HG02588 (cell line): ENCODE measurements around the gene GIT1.

Experiments
- ATAC-seq: cut with Tn5 transposase; IDR thresholded peaks from one replicate; pipeline ENCODE4 v1.9.1; 2021; ENCODE audit warnings: mild to moderate bottlenecking, moderate library complexity; ENCODE audit not compliant: unreplicated experiment

Gene GIT1

GRCh38 chr17:29581583-29582253 lies 7.7 kb downstream of the GIT1 start:
- ATAC-seq, result no peak

GRCh38 chr17:29579866-29580771 lies 9.3 kb downstream of the GIT1 start:
- ATAC-seq, result peak; percentile 78

- no peak for ATAC-seq
These were observed 10.6 kb downstream of the GIT1 start for GRCh38 chr17:29578626-29579485.

- ATAC-seq, result no peak
These were observed 11.8 kb downstream of the GIT1 start for GRCh38 chr17:29577385-29578211.

GRCh38 chr17:29577001-29577370 lies 12.5 kb downstream of the GIT1 start:
- ATAC-seq, result no peak

- ATAC-seq, result no peak
These were observed 13.0 kb downstream of the GIT1 start for GRCh38 chr17:29576214-29577000.

GRCh38 chr17:29575511-29576213 lies 13.8 kb downstream of the GIT1 start:
- ATAC-seq, result no peak

GRCh38 chr17:29574732-29575510 lies 14.5 kb downstream of the GIT1 start:
- ATAC-seq, result no peak

- ATAC-seq, result no peak
These were observed 15.3 kb downstream of the GIT1 start for GRCh38 chr17:29573871-29574731.

GRCh38 chr17:29573558-29573869 lies 15.9 kb downstream of the GIT1 start:
- ATAC-seq, result no peak

- ATAC-seq, result no peak
These were observed 16.5 kb downstream of the GIT1 start for GRCh38 chr17:29572691-29573557.

GRCh38 chr17:29571883-29572681 lies 17.4 kb downstream of the GIT1 start:
- no peak for ATAC-seq

GRCh38 chr17:29571486-29571882 lies 18.0 kb downstream of the GIT1 start:
- no peak for ATAC-seq

- no peak for ATAC-seq
These were observed 18.9 kb downstream of the GIT1 start for GRCh38 chr17:29570521-29570920.

GRCh38 chr17:29569245-29569950 lies 20.1 kb downstream of the GIT1 start:
- ATAC-seq, result no peak
